HG02870 (cell line): ENCODE results near the gene ZNF660.
"Not testable (repeated sequence)": the region's sequence is repeated elsewhere in the genome, so short reads cannot be mapped to it uniquely, and the experiment has no call there.

Experiments
- ATAC-seq: cut with Tn5 transposase; IDR thresholded peaks from one replicate; pipeline ENCODE4 v1.9.1; 2021; ENCODE audit warnings: mild to moderate bottlenecking, moderate library complexity; ENCODE audit not compliant: unreplicated experiment

ZNF660 gene

DNA sequence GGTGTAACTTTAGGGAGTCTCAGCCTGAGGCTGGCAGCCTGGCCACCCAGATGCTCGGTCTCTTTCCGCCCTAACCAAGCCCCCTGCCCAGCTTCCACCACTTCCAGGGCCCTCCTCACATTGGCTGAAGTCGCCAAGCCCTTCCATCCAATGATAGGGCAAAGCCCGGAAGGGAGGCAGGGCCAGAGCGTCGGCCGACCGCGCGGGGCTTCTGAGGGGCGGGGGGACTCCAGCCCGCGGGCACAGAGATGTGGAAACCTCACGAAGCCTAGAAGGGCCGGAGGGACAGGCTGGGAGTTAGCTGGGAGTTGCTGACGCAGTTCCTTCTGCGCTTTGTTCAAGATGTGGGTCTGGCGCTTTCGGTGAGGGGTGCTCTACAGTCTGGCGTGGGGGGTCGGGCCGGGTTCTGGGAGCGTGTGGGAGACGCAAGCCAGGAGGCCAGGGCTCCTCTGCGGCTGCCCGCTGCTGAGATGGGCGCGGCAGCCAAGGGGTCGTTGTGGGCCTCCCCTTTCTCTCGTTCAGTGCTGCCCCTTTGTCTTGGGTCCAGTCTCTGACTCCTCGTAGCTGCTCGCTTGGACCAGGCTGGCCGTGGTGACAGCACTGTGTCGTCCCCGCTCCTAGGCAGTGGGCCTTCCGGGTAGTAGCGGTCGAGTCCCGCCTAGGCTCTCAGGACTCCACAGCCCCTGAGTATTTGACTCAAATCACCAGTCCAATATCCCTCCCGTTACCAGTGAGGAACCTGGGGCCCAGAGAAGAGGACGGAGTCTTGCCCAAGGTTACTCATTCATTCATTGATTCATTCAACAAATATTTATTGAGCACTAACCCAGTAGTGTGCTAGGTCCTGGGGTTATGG, at the start of gene ZNF660:
Gene ZNF660 (plus strand): TSS at position 319 of the 856 bp plus-strand sequence. CDS start 9,230 bp downstream, outside the sequence.
- ATAC-seq, result peak; percentile 81

GRCh38 chr3:44535364-44535763, 49.4 kb upstream of the ZNF660 start:
- ATAC-seq, result no peak

DNA sequence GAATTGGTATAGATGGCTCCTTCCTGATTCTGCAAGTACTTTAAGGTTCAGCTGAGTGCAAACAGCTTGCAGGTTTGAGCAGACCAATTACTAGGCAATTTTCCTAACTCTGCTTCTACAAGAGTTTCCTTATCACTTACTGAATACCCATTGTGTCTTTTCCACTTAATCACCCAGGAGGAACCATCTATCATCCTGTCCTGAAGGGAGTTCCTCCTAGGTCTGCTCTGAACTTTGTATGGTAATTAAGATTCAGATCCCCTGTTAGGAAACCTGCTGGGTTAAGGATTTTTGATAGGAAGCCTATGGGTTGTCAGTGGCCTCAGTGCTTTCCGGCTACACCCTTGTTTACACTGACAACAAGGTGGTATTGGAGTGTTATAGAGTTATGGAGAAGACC, 40.0 kb upstream of the ZNF660 start:
- not testable (repeated sequence) for ATAC-seq

- ATAC-seq, result peak; percentile 79
These were observed 29.9 kb upstream of the ZNF660 start, which contains the start of gene ZKSCAN7 for GRCh38 chr3:44554626-44555592. Gene ZKSCAN7, plus strand, starts transcription at chr3:44555193. Its CDS starts 1,855 bp downstream, at chr3:44557048.

DNA sequence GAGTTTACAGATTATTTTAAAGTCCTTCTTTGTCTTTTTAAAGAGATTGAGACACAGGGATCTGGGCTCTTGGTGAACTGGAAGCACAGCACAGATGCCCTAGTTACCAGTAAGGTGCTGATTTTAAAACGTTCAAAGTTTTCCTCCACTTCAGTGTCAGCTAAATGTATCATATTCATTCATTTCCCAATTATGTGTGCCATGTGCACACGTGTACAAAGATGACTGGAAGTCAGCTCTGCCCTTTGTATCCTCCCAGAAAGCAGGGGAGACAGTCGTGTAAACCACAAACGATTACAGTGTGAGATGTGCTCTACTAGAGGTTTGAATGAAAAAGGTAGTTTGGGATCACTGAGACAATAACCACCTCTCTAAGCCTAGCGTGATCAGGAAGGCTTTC, 29.0 kb upstream of the ZNF660 start:
- no peak for ATAC-seq

DNA sequence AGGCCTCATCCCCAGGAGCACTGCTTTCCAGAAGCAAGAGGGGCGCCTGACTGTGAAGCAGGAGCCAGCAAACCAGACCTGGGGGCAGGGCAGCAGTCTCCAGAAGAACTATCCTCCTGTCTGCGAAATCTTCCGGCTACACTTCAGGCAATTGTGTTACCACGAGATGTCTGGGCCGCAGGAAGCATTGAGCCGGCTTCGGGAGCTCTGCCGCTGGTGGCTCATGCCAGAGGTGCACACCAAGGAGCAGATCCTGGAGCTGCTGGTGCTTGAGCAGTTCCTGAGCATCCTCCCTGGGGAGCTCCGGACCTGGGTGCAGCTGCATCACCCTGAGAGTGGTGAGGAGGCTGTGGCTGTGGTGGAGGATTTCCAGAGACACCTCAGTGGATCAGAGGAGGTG, 27.7 kb upstream of the ZNF660 start:
- ATAC-seq, result no peak

- ATAC-seq, result no peak
These were observed 23.7 kb upstream of the ZNF660 start for GRCh38 chr3:44561076-44561475.

- ATAC-seq, result no peak
These were observed 22.6 kb upstream of the ZNF660 start for GRCh38 chr3:44562147-44562546.

DNA sequence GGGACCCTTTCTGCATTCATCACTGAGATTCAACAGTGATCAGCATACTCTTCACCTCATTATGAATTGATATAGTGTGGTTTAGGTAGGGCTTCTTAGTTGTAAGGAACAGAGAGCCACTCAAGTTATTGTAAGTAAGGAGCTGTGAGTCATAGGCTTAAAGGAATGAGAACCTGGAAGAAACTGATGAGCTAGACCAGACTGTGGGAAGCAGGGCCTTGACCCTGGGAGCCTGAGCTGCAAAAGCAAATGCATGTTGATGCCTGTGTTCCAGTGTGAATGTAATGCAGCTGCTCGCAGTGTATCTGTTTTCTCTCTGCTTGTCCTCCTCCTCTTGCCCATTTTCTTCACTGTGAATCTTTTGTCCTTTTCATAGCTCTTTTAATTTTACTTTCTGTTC, 16.2 kb upstream of the ZNF660 start:
- ATAC-seq, result no peak

- no peak for ATAC-seq
These were observed 13.7 kb upstream of the ZNF660 start for GRCh38 chr3:44571024-44571423.

- no peak for ATAC-seq
These were observed 8.2 kb upstream of the ZNF660 start for GRCh38 chr3:44576613-44577012.

DNA sequence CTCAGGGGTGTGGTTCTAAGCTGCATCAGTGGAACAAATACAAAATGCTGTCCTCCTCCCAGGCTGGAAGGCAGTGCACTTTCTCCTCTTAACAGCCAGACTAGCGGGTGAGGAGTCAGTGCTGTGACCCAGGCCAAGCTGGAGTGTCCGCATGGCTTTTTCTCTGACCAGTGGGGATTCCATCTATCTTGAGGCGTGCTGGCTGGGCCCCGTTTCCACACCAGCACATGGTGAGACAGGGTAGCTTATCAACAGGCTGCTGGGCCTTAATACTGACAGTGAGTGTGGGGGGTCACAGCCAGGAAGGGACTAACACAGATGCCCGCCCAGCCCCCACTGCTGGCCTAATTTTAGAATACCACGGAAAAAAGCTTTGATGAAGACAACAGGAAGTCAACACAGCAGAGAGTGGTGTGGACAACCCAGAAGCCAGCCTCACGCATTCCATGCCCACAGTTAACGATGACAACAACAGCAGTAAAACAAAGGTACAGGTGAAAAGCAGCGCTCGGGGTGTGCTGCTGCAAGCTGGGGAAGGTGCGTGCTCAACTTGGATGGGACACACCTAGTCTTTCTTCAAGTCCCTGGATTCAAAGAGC, 7.3 kb upstream of the ZNF660 start:
- ATAC-seq, result not testable (repeated sequence)

GRCh38 chr3:44578316-44578715, 6.4 kb upstream of the ZNF660 start:
- not testable (repeated sequence) for ATAC-seq

- not testable (repeated sequence) for ATAC-seq
These were observed 5.7 kb upstream of the ZNF660 start for GRCh38 chr3:44578924-44579515.

GRCh38 chr3:44579749-44580148, 5.0 kb upstream of the ZNF660 start:
- ATAC-seq, result not testable (repeated sequence)

GRCh38 chr3:44580971-44581370, 3.8 kb upstream of the ZNF660 start:
- not testable (repeated sequence) for ATAC-seq

DNA sequence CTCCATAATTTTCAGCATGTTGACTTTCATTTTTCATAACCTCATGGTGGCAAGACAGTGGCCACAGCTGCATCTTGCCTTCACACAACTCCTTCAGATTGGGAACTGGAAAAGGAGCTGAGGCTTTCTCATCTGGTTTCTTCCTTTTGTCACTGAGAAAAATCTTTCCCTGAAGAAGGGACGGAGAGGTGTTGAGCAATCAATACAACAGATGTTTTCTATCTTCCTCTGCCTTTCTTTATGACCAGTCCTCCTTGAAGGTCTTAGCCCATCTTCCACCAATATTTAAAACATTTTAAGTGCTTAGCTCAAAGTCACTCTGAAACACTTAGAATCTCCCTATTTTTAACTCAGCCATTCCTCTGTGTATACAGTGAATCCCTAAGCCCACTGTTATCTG, 11.9 kb downstream of the ZNF660 start:
- ATAC-seq, result no peak

DNA sequence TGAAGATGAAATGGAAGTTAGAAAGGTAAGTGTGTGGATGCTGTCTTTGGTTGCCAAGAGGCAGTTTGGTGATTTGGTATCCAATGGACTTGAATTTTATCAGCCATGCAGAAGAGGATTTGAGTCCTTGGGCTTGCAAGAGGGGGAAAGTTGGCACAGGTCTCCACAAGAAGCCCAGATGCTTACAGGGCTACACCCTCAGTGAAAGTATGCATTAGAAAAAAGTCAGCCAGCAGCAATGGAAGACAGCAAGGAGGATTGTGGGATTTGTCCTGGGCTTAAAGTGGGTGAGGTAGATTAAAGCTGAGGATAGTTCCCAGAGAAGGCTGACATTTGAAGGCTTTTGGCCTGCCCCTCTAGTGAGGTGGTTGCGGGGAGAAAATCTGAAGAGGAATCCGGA, 17.0 kb downstream of the ZNF660 start:
- ATAC-seq, result no peak

GRCh38 chr3:44612678-44613077, 27.9 kb downstream of the ZNF660 start:
- no peak for ATAC-seq

DNA sequence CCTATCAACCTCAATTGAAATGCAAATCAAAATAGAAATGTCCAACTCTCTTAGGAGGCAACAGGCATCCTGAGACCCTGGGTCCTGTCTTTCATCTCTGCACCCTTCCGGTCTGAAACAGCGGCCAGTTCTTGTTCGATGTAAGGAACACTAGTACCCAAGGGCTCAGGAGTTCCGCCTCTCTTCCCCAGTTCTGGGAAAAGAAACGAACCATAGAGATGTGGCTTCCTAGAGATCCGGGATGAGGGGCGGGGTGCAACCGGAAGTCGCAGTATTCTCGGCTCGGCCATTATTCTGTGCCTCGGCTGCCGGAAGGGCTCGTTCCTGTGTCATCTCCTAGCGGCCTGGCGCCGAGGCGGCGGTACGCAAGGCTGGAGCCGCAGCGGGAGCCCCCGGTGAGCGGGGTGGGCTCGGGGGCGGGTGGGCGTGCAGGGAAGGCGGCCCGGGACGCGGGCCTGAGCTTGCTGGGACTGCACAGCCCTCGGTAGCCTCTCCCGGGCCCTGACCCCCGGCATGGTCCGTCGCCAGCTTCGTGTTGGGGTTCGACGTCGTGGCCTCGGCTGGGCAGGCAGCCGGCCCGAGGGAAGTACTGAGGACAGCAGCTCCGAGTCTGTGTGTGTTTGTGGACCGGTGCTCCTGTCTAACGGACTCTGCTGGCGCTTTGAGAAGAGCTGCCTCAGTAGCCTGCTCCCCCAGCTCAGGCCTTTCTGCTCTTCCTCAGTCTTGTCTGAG, 40.2 kb downstream of the ZNF660 start, which contains the start of gene ZNF197:
Gene ZNF197 (plus strand): TSS at position 288 of the 732 bp plus-strand sequence. CDS start 4,119 bp downstream, outside the sequence.
- peak; percentile 93 for ATAC-seq
